ENCODE results near the gene IGFBP6. TPM values are rescaled to one million over a fixed set of nuclear protein-coding genes. Genes with fewer than 3 reads are reported as not detected.

Gene IGFBP6
- total RNA-seq, 1 experiment from 2014 or later = 58.0 TPM

- peaks cover 45% of the 10 kb centered on the region for H3K36me3 ChIP-seq
These were observed 33.5 kb upstream of the IGFBP6 start for GRCh38 chr12:53063708-53064612.

GRCh38 chr12:53064613-53065436, 32.6 kb upstream of the IGFBP6 start:
- H3K27ac ChIP-seq = no peak overlapping the region
- peaks cover 46% of the 10 kb centered on the region for H3K36me3 ChIP-seq

More at GRCh38 chr12:53063708-53064612, 33.5 kb upstream of the IGFBP6 start:
- H3K27me3 ChIP-seq (replicated peaks) = no peaks in the 10 kb centered on the region
- H3K9me3 ChIP-seq (replicated peaks) = no peaks in the 10 kb centered on the region
- no peak overlapping the region for H3K27ac ChIP-seq
- H3K4me1 ChIP-seq (replicated peaks) = peaks cover 27% of the 10 kb centered on the region
- H3K4me3 ChIP-seq = no peak overlapping the region
- peak in 1 of 2 experiments; percentile 32 for DNase-seq (ENCODE audit: low read depth in 1 of 2, low spot score in 2 of 2)

GRCh38 chr12:53065470-53065869, 32.0 kb upstream of the IGFBP6 start:
- Histone ChIP-seq H3K4me3 (no peak overlapping the region), H3K9me3 (replicated peaks) (no peaks in the 10 kb centered on the region), H3K27ac (no peak overlapping the region), H3K4me1 (replicated peaks) (peaks cover 28% of the 10 kb centered on the region), H3K27me3 (replicated peaks) (no peaks in the 10 kb centered on the region), H3K36me3 (peaks cover 52% of the 10 kb centered on the region)
- no peak for DNase-seq (ENCODE audit: low read depth in 1 of 2, low spot score in 2 of 2)

More at GRCh38 chr12:53064613-53065436, 32.6 kb upstream of the IGFBP6 start:
- Histone ChIP-seq H3K4me1 (replicated peaks) (peaks cover 27% of the 10 kb centered on the region), H3K9me3 (replicated peaks) (no peaks in the 10 kb centered on the region), H3K4me3 (no peak overlapping the region), H3K27me3 (replicated peaks) (no peaks in the 10 kb centered on the region)
- peak in 1 of 2 experiments; percentile 34 for DNase-seq (ENCODE audit: low read depth in 1 of 2, low spot score in 2 of 2)

- no peaks in the 10 kb centered on the region for H3K9me3 ChIP-seq (replicated peaks)
- peaks cover 60% of the 10 kb centered on the region for H3K36me3 ChIP-seq
- DNase-seq (ENCODE audit: low read depth in 1 of 2, low spot score in 2 of 2) = peak; percentile 66 to 87
- no peak overlapping the region for H3K4me3 ChIP-seq
- H3K27me3 ChIP-seq (replicated peaks) = no peaks in the 10 kb centered on the region
- peaks cover 36% of the 10 kb centered on the region for H3K4me1 ChIP-seq (replicated peaks)
- H3K27ac ChIP-seq = peak overlapping the region; percentile 63
These were observed 31.2 kb upstream of the IGFBP6 start for GRCh38 chr12:53065975-53066931.

- H3K4me1 ChIP-seq (replicated peaks) = peaks cover 41% of the 10 kb centered on the region
- no peak overlapping the region for H3K4me3 ChIP-seq
- H3K27ac ChIP-seq = no peak overlapping the region; the same call in 1 of the 2 replicates
- peak in 1 of 2 experiments; percentile 39 for DNase-seq (ENCODE audit: low read depth in 1 of 2, low spot score in 2 of 2)
- no peaks in the 10 kb centered on the region for H3K27me3 ChIP-seq (replicated peaks)
- no peaks in the 10 kb centered on the region for H3K9me3 ChIP-seq (replicated peaks)
- peaks cover 66% of the 10 kb centered on the region for H3K36me3 ChIP-seq
These were observed 30.1 kb upstream of the IGFBP6 start for GRCh38 chr12:53067074-53067992.

- H3K4me1 ChIP-seq (replicated peaks) = peaks cover 43% of the 10 kb centered on the region
- no peaks in the 10 kb centered on the region for H3K27me3 ChIP-seq (replicated peaks)
- H3K4me3 ChIP-seq = no peak overlapping the region
- peaks cover 67% of the 10 kb centered on the region for H3K36me3 ChIP-seq
- H3K9me3 ChIP-seq (replicated peaks) = no peaks in the 10 kb centered on the region
- peak in 1 of 2 experiments; percentile 34 for DNase-seq (ENCODE audit: low read depth in 1 of 2, low spot score in 2 of 2)
- H3K27ac ChIP-seq = no peak overlapping the region
These were observed 29.3 kb upstream of the IGFBP6 start for GRCh38 chr12:53067993-53068770.

- Histone ChIP-seq H3K4me1 (replicated peaks) (peaks cover 43% of the 10 kb centered on the region), H3K9me3 (replicated peaks) (no peaks in the 10 kb centered on the region), H3K36me3 (peaks cover 65% of the 10 kb centered on the region), H3K27me3 (replicated peaks) (no peaks in the 10 kb centered on the region), H3K27ac (no peak overlapping the region), H3K4me3 (no peak overlapping the region)
- no peak for DNase-seq (ENCODE audit: low read depth in 1 of 2, low spot score in 2 of 2)
These were observed 28.5 kb upstream of the IGFBP6 start for GRCh38 chr12:53068811-53069585.

- DNase-seq (ENCODE audit: low read depth in 1 of 2, low spot score in 2 of 2) = no peak
- no peaks in the 10 kb centered on the region for H3K27me3 ChIP-seq (replicated peaks)
- peaks cover 43% of the 10 kb centered on the region for H3K4me1 ChIP-seq (replicated peaks)
- no peak overlapping the region for H3K4me3 ChIP-seq
- H3K27ac ChIP-seq = no peak overlapping the region
- no peaks in the 10 kb centered on the region for H3K9me3 ChIP-seq (replicated peaks)
- peaks cover 63% of the 10 kb centered on the region for H3K36me3 ChIP-seq
These were observed 27.7 kb upstream of the IGFBP6 start for GRCh38 chr12:53069621-53070410.

- H3K36me3 ChIP-seq = peaks cover 63% of the 10 kb centered on the region
- H3K27ac ChIP-seq = no peak overlapping the region
- peaks cover 37% of the 10 kb centered on the region for H3K4me1 ChIP-seq (replicated peaks)
These were observed 26.5 kb upstream of the IGFBP6 start for GRCh38 chr12:53070877-53071492.

More at GRCh38 chr12:53070877-53071492, 26.5 kb upstream of the IGFBP6 start:
- no peak for DNase-seq (ENCODE audit: low read depth in 1 of 2, low spot score in 2 of 2)
- no peaks in the 10 kb centered on the region for H3K9me3 ChIP-seq (replicated peaks)
- no peak overlapping the region for H3K4me3 ChIP-seq
- no peaks in the 10 kb centered on the region for H3K27me3 ChIP-seq (replicated peaks)

Data from SJSA1 (cell line).